Superior temporal gyrus (tissue), 1 donor: ENCODE data around the gene ITM2C.
A peak's percentile ranks its signal among the peaks of the same experiment; 100 is the strongest.

ENCODE experiments used
- DNase-seq: peaks from one replicate; pipeline ENCODE4 v3.0.0-alpha.2; 2016; ENCODE audit errors: extremely low spot score

Gene ITM2C

GRCh38 chr2:230852113-230852512 is 12.6 kb upstream of the ITM2C start:
- no peak for DNase-seq

- no peak for DNase-seq
Measured at GRCh38 chr2:230861552-230862255, 3.0 kb upstream of the ITM2C start.

DNA sequence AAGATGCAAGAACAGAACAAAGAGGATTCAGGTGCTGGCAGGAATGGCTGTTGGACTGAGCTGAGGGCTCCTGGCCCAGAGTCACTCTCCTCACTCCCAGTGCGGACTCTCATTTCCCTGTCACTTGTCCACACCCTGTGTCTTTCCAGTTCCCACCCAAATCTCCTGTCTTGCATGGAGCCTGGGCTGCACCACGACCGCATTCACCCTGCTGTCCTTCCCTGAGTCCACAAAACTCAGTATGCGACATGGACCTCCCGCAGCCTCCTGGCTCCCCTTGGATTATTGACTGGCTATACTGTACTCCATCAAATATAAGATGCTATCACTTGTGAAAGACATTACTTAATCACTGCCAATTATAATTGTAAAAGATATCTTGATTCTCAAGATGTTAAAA is 2.5 kb upstream of the ITM2C start:
- DNase-seq = no peak

- DNase-seq = no peak
Measured at GRCh38 chr2:230863031-230863430, 1.7 kb upstream of the ITM2C start.

GRCh38 chr2:230863442-230864121 is 1.2 kb upstream of the ITM2C start:
- no peak for DNase-seq

DNA sequence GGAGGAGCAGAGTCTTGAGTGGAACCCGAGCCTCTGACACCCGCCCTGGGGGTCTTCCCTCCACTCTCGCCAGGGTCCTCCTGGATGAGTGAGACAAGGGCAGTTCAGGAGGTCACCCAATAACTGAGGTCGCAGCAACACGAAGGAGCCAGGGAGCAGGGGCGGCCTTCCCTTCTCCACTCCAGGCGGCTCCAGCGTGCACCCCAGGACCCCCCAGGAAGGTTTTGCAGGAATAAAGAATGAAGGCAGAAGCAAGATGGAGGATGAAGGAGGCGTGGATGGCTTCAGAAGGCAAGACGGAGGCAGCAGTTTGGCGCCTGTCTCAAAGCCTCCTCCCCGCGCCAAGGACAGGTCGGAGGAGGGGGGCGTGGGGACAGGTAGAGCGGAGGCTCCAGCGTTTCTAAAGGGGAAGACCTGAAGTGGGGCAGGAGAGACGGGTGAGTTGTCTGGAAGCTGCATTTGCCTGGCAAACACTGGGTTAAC is 579 bp upstream of the ITM2C start:
- DNase-seq = no peak

DNA sequence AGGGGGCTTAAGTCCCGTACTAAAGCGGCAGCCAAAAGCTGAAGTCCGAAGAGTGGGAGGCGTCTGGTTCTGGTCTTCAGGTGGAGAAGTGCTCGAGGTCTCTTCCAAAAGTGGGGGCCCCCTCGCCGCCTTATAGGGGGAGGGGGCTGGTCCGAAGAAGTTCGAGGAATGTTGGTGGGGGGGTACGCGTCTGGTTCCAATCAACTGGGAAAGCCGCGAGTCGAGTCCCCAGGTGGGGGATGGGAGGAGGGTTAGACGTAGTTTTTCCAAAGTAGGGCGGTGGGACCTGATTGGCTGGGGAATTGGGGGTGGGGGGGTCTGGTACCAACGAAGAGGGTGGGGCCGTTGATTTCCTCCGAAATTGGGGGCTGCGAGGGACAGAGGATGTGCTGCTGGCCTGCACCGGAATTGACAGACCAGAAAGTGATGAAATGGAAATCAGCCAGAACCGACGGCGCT is 594 bp downstream of the ITM2C start:
- no peak for DNase-seq

- no peak for DNase-seq
Measured at GRCh38 chr2:230865766-230866755, 1.3 kb downstream of the ITM2C start.

- DNase-seq = peak; percentile 66
Measured at GRCh38 chr2:230866756-230867523, 2.2 kb downstream of the ITM2C start.

DNA sequence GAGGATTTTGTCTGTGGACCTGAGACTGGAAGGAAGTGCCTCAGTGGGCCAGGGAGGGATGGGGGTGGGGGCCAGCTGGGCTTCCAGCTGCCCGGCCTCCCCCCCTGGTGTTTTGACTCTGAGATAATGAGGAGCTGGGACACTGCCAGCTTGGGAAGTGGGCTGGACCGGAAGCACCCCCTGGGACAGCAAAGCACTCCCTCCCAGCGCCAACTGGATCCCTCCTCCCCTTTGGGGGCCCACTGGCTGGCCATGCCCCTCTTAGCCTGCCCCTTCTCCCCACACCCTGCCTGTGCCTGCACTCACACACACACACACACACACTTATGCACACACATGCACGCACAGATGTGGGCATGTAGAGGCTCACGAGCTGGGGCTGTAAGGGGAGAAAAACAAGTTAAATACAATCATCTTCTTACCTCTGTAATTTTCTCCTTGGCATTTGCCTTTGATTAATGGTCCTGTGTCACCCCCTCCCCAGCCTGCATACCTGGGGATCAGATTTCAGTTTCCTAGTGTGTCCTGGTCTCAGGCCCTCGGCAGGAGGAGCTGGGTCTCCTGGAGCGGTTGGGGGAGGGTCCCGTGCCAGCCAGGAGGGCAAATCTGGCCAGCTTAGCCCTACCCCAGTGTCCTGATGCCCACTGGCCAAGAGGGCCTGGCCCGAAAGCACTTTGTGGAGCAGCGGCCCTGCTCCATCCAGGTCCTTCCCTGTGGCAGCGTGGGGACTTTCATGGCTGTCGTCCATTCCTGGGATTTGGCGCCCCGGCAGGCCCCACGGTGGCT is 3.6 kb downstream of the ITM2C start:
- no peak for DNase-seq

- DNase-seq = no peak
Measured at GRCh38 chr2:230868947-230869913, 4.5 kb downstream of the ITM2C start.

DNA sequence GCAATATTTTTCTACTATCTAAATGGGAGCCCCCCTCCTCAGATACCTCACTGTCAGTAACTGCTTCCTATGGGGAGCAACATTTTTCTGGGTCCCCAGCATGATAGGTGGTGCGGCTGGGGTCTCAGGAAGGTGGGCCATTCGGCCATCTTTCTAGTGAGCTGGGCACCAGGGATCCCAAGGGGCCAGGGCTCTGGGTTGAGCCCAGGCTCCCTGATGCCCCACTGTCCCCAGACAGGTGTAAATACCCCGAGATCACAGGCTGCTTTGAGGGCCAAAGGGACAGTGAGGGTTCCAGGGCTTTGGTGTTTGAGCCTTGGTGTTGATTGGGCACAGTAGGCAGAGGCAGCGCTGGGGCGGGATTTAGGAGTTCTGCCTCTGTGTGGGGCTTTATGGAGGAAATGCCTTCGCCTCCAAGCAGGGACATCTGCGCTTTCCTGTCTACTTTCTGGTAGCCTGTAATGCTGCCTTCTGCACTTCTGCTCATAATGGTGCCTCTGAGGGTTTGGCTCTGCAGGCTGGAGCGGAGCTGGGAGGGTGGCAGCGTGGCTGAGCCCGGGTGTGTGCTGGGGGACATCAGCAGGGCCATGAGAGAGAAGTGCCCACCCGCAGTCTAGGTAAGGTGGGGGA is 5.3 kb downstream of the ITM2C start:
- DNase-seq = peak; percentile 24

- peak; percentile 63 for DNase-seq
Measured at GRCh38 chr2:230870544-230871360, 6.0 kb downstream of the ITM2C start.

- DNase-seq = no peak
Measured at GRCh38 chr2:230871361-230872150, 6.8 kb downstream of the ITM2C start.

- DNase-seq = no peak
Measured at GRCh38 chr2:230872151-230872967, 7.6 kb downstream of the ITM2C start.

DNA sequence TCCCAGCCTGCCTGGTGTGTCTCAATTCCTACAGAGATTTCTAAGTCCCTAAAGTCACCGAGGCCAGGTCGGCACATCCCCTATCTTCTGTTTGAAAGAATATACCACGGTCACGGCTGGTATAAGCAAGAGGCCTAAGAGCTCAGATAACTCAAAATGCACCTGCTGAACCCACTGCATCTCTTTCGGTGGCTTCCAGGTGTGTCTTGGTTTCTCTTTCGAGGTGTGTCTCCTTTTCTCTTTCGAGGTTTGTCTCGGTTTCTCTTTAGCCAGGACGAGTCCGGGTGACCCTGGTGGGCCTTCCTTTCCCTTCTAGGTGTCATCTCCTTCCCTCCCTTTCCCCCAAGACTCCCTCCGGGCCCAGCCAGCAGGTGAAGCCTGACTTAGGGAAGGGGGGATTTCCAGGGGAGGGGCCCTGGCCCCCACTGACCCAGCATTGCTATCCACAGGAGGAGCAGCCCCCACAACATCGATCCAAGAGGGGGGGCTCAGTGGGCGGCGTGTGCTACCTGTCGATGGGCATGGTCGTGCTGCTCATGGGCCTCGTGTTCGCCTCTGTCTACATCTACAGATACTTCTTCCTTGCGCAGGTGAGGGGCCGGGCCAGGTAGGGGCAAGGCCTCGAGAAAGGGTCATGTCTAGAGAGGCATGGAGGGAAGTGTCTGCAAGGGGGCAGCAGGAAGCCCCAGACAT is 8.4 kb downstream of the ITM2C start:
- DNase-seq = no peak
